ENCODE data around the gene FBP1. TPM values are rescaled to one million over a fixed set of nuclear protein-coding genes. Genes with fewer than 3 reads are reported as not detected.

Gene FBP1
- total RNA-seq (2014; rRNA removed), result 40.4 and 48.1 TPM in 2 replicates
- percentile 55 among the genes with signal in this experiment for Bru-seq, nascent RNA
- BruChase-seq, experiment 1, labeled RNA remaining after a 6-hour chase, result percentile 60 among the genes with signal in this experiment
- BruChase-seq, experiment 2, labeled RNA remaining after a 2-hour chase, result percentile 57 among the genes with signal in this experiment
- long read RNA-seq, transcript FBP1-201 (7 exons, 1,462 nt), result major isoform, 36 of 53 reads
- long read RNA-seq, partial matches to known transcripts, result 5 of 53 reads
- long read RNA-seq, other reads (novel, unspliced or antisense), result 9 of 53 reads

DNA sequence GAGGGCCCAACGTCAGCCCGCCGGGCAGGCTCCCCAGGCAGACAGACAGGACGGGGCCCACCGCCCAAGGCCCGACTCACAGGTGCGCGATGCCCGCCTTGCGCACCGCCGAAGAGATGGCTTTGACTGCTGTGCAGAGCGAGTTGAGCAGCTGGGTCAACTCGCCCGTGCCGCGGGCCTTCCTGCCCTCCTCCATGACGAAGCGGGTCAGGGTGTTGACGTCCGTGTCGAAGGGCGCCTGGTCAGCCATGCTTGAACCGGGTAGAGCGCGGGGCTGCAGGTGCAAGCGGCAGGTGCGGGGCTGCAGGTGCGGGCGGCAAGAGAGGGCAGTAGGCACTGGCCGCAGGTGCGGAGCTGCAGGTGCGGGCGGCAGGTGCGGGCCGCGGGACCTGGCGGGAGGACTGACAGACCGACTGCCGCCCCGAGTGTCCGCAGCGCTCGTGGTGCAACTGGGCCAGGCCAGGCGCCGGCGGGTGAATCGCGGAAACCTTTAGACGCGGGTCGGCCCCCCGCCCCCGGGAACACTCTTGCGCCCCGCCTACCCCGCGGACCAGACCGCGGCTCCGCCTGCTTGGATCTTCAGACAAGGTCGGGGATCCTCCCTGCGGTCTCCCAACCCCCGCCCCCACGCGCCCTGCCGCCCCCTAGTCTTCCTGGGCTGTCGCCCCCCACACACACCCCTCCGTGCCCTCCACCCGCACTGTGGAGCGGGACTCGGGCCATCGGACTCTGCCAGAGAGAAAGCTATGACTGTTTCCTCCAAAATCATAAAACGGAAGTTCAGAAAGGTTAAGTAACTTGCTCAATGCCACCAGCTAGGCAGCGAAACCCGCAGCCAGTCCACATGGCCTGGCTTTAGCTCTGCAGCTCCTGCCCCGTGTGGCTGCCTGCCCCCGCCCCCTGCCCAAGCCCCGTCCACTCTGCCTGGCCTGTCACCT lies at the start of gene FBP1:
TSS of gene FBP1 (minus strand) at position 458 of the 938 bp plus-strand sequence. CDS start at position 250, 208 bp downstream.
- H3K4me3 ChIP-seq (ENCODE audit: low read length), result peak within 1 kb of the TSS; percentile 79
- peak within 1 kb of the TSS; percentile 85 for H3K4me2 ChIP-seq (ENCODE audit: low read length)
- no peak for TF ChIP-seq EZH2 (IDR thresholded peaks at IDR 0.05; ENCODE audit: low read length, unreplicated experiment)
- TF ChIP-seq, protein P1, sequence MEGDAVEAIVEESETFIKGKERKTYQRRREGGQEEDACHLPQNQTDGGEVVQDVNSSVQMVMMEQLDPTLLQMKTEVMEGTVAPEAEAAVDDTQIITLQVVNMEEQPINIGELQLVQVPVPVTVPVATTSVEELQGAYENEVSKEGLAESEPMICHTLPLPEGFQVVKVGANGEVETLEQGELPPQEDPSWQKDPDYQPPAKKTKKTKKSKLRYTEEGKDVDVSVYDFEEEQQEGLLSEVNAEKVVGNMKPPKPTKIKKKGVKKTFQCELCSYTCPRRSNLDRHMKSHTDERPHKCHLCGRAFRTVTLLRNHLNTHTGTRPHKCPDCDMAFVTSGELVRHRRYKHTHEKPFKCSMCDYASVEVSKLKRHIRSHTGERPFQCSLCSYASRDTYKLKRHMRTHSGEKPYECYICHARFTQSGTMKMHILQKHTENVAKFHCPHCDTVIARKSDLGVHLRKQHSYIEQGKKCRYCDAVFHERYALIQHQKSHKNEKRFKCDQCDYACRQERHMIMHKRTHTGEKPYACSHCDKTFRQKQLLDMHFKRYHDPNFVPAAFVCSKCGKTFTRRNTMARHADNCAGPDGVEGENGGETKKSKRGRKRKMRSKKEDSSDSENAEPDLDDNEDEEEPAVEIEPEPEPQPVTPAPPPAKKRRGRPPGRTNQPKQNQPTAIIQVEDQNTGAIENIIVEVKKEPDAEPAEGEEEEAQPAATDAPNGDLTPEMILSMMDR (conservative IDR thresholded peaks at IDR 0.05; ENCODE audit: low read depth, low read length), result no peak
- no peak for TF ChIP-seq EZH2phosphoT487 (IDR thresholded peaks at IDR 0.05; ENCODE audit: borderline replicate concordance, low read length)
- peak; percentile 39 for DNase-seq
- ATAC-seq, result peak; percentile 66
- peak within 1 kb of the TSS; percentile 74 for H3K9ac ChIP-seq (ENCODE audit: low read length)
- H4K20me1 ChIP-seq (ENCODE audit: low read length), result no peaks in the 10 kb centered on the region
- ChIA-PET CTCF (no interaction called here), POLR2A (ENCODE audit: unreplicated experiment) (interaction anchor here (1.0 kb wide), 2 partner anchors 10 kb away, joined by 5 to 6 read pairs; no protein-coding TSS in a partner anchor)
- BruUV-seq (replicated peaks), result no TSS peak
- no peaks in the 10 kb centered on the region for H3F3A ChIP-seq (ENCODE audit: low read length, unreplicated experiment)
- intact Hi-C loops (cut with micrococcal nuclease), result no loop called here
- H2AFZ ChIP-seq (ENCODE audit: low read length), result peak within 1 kb of the TSS; percentile 71
- no peaks in the 10 kb centered on the region for H3K27me3 ChIP-seq (ENCODE audit: low read length)
- H3K9me2 ChIP-seq (replicated peaks; ENCODE audit: low read length), result no peaks in the 10 kb centered on the region
- H3K27ac ChIP-seq (ENCODE audit: low read length), result peak within 1 kb of the TSS; percentile 51
- peaks cover 20% of the 10 kb centered on the region for H3K4me1 ChIP-seq (ENCODE audit: insufficient read depth, low read length)
- peaks cover 17% of the 10 kb centered on the region for H3K79me2 ChIP-seq (ENCODE audit: low read length)
- H3K36me3 ChIP-seq (ENCODE audit: low read depth, low read length), result no peaks in the 10 kb centered on the region
- H3K9me3 ChIP-seq (ENCODE audit: low read length), result no peaks in the 10 kb centered on the region

DNA sequence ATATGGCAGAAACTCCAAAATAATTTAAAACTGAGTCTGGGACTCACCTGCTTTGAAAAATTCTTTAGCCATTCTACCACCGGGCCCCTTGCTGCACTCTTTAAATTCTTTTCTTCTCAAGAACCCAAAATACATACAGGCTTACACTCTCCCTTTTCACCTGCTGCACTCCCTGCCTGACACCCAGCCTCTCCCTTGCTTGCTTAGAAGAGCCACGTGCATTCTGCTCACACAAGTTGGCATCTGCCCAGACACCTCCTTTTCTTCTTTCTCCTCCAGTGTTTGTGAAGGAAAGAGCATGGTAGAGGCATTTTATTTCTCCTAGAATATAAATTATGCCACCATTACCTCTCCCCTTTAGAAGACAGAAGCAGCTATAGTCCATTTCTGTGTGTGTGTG lies 48.1 kb upstream of the FBP1 start:
- H3K36me3 ChIP-seq (ENCODE audit: low read depth, low read length), result no peaks in the 10 kb centered on the region
- H3K9ac ChIP-seq (ENCODE audit: low read length), result no peak overlapping the region
- ChIA-PET POLR2A (ENCODE audit: unreplicated experiment) (no interaction called here), CTCF (no interaction called here)
- H4K20me1 ChIP-seq (ENCODE audit: low read length), result no peaks in the 10 kb centered on the region
- H3F3A ChIP-seq (ENCODE audit: low read length, unreplicated experiment), result no peaks in the 10 kb centered on the region
- no peaks in the 10 kb centered on the region for H3K27me3 ChIP-seq (ENCODE audit: low read length)
- H2AFZ ChIP-seq (ENCODE audit: low read length), result no peak overlapping the region
- no peak overlapping the region for H3K27ac ChIP-seq (ENCODE audit: low read length)
- H3K79me2 ChIP-seq (ENCODE audit: low read length), result no peaks in the 10 kb centered on the region
- ATAC-seq, result no peak
- H3K4me1 ChIP-seq (ENCODE audit: insufficient read depth, low read length), result peaks cover 4% of the 10 kb centered on the region; the same call in 1 of the 2 replicates
- H3K9me3 ChIP-seq (ENCODE audit: low read length), result no peaks in the 10 kb centered on the region
- H3K9me2 ChIP-seq (replicated peaks; ENCODE audit: low read length), result no peaks in the 10 kb centered on the region
- intact Hi-C loops (cut with micrococcal nuclease), result no loop called here
- TF ChIP-seq EZH2phosphoT487 (IDR thresholded peaks at IDR 0.05; ENCODE audit: borderline replicate concordance, low read length) (no peak), EZH2 (IDR thresholded peaks at IDR 0.05; ENCODE audit: low read length, unreplicated experiment) (no peak)
- TF ChIP-seq, protein P1 (conservative IDR thresholded peaks at IDR 0.05; ENCODE audit: low read depth, low read length), result no peak
- no peak for DNase-seq
- H3K4me2 ChIP-seq (ENCODE audit: low read length), result no peak overlapping the region
- no TSS peak for BruUV-seq (replicated peaks)
- no peak overlapping the region for H3K4me3 ChIP-seq (ENCODE audit: low read length)
